Stimulated activated naive CD8-positive, alpha-beta T cell treated with anti-CD3 and anti-CD28 coated beads, Interleukin-15, Interleukin-2, amounts not matched to agents 100 U/mL and 50 U/mL, for 24 hours (primary cell): ENCODE data around the gene OSER1.
"Not testable (repeated sequence)": the region's sequence is repeated elsewhere in the genome, so short reads cannot be mapped to it uniquely, and the experiment has no call there.

Source experiments
- ATAC-seq: fragments of 150-1000 bp; cut with Tn5 transposase; one replicate; pipeline ENCODE4 v1.10.0; 2021
- DNase-seq: peaks from one replicate; pipeline ENCODE4 v3.0.0; 2021

Gene OSER1

DNA sequence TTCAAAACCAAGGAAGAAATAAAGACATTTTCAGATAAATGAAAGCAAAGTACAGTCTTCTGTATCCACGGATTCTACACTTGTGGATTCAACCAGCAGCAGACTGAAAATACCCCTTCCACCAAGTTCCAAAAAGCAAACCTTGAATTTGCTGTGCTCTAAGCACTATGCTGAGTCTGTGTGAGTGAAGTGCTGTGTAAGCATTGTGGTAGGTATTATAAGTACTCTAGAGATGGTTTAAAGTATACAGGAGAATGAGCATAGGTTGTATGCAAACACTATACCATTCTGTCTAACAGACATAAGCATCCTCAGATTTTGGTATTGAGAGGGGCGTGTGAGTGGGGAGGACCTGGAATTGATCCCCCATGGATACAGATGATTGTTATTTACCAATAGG lies 9.6 kb downstream of the OSER1 start:
- ATAC-seq, result no peak
- DNase-seq, result no peak

DNA sequence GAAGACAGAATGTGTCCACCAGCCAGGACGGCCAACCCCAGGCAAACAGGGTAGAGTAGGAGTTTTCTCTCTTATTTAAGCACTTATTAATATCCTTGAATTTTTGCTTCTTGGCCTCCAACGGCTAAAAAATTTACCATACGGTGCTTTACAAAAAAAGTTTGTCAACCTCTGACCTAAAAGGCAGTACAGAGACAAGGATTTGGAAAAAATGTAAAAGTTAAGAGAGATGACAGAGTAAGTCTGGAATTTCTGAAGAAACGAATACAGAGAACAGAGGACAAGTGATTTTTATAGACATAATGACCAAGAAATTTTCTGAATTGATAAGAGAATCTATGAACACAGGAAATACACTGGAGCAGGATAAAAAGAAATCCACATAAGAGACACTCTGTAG lies 10.2 kb downstream of the OSER1 start:
- DNase-seq (no peak), ATAC-seq (no peak)

DNA sequence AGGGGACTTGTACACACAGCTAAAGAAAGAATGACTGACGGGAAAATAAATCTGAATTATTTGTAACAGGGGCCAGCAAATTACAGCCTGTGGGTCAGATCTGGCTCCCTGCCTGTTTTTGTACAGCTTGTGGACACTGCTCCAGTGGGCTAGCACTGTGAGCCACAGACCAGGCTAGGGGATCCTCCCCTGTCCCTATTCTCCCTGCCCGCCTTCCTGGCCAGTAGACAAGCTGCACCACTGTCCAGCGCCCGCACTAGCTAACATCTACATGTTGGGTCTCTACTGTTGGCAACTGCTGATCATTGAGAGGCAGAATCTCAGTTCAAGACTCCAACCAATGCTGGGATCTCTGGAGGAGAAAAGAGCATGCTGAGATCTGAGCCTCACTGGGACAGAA lies 10.7 kb downstream of the OSER1 start:
- ATAC-seq, result no peak
- DNase-seq, result no peak

GRCh38 chr20:44198872-44199271 lies 11.7 kb downstream of the OSER1 start:
- ATAC-seq (peak; percentile 93), DNase-seq (no peak)

- DNase-seq (no peak), ATAC-seq (no peak)
Measured at GRCh38 chr20:44196271-44196670, 14.3 kb downstream of the OSER1 start.

DNA sequence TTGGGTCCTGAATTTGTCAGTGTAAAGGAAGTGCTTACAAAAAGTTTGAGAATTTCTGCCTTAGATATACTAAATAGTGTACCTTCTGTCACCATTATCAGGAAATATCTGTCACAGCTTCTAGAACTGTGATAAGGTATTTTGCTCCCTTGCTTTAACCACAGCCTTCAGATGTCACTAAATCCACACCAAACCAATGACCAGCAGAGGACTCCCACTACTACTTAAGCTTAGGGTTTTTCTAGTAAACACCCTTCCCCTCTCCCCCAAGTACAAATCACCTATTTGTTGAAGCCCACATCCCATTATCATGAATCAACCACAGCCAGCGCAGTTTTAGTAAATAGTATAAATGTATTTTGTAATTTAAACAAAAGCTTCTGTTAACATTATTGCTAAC lies 15.0 kb downstream of the OSER1 start:
- no peak for ATAC-seq
- DNase-seq, result no peak

DNA sequence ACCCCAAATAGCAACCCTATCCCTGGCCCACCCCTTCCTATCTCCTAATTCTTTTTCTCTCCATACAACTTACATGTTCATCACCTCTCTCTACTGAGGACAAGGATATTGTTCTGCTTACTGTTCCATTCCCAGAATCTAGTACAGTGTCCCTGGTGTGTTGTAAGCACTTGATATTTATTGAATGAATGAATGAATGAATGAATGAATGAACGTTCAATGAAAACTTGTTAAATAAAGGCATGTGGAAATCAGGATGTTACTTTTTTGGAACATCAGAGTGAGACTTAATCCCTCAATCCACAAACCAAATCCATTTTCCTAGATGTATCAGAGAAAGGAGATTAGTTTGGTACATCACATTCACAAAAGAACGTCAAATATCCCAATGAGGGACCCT lies 16.8 kb downstream of the OSER1 start:
- no peak for DNase-seq
- no peak for ATAC-seq

- not testable (repeated sequence) for ATAC-seq, DNase-seq
Measured at GRCh38 chr20:44191640-44192039, 18.9 kb downstream of the OSER1 start.

GRCh38 chr20:44190197-44190852 lies 20.2 kb downstream of the OSER1 start:
- ATAC-seq, result peak; percentile 53

GRCh38 chr20:44188752-44189151 lies 21.8 kb downstream of the OSER1 start:
- DNase-seq (no peak), ATAC-seq (no peak)

More at GRCh38 chr20:44190197-44190852, 20.2 kb downstream of the OSER1 start:
- peak; percentile 48 for DNase-seq

DNA sequence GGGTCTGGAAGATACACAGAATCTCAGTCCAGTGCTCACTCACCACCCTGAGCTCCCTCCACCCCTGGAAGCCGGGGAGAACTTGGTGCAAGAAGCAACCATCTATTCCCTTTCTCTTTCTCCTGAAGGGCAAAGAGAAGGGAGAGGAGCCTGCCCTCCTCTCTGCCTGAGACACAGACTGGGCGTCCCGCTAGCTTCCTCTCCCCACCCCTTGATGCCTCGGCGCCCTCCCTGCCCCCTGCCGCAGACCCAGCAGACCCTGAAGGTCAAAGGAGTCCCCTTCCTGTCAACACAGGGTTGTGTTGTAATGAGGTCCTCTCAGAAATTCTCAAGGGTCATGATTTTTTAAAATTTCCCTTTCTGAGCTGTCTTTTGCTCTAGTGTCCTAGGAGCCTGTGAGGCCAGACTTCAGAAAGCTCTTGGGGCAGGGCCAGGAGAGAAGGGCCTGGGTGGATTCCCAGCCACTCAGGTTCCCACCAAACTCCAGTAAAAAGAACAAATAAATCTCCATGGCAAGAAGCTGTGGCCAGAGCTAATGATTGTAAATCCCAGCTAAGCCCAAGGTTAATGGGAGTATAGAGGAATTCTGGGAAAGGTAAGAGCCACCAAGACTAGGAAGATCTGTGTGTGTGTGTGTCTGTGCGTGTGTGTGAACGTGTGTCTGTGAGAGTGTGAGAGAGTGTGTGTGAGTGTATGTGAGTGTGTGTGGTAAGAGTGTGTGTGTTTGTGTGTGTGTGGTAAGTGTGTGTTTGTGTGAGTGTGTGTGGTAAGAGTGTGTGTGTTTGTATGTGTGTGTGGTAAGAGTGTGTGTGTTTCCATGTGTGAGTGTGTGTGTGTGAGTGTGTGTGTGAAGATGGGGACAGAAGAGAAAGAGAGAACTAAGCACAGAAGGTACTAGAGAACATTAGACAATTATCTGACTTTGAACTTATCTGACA lies 22.5 kb downstream of the OSER1 start:
- no peak for ATAC-seq
- DNase-seq, result no peak

- ATAC-seq, result no peak
- no peak for DNase-seq
Measured at GRCh38 chr20:44187054-44187771, 23.4 kb downstream of the OSER1 start, which contains the start of gene JPH2. JPH2 (minus strand) TSS chr20:44187188; CDS start chr20:44186705, 483 bp downstream.

- DNase-seq, result no peak
- peak; percentile 16 for ATAC-seq
Measured at GRCh38 chr20:44186674-44187053, 23.9 kb downstream of the OSER1 start.

- no peak for DNase-seq
- no peak for ATAC-seq
Measured at GRCh38 chr20:44186201-44186600, 24.4 kb downstream of the OSER1 start.

- ATAC-seq (no peak), DNase-seq (no peak)
Measured at GRCh38 chr20:44185574-44185973, 25.0 kb downstream of the OSER1 start.

DNA sequence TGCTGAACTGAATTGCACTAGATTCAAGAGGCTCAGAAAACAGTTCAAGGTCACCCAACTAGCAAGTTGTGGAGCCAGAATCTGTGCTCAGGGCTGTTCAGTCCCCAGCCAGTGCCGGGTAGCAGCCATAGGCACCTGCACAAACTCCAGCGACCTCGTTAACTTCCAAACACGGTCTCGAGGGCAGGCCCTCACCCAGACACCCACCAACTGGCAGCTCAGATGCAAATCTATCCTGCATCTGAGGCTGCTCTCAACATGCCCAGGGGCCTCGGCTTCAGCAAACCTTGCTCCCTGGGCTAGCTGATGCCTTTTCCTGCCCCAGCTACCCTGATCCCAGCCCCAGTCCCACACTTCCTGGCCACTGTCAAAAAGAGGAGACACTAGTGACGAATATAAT lies 27.3 kb downstream of the OSER1 start:
- no peak for ATAC-seq
- DNase-seq, result no peak

DNA sequence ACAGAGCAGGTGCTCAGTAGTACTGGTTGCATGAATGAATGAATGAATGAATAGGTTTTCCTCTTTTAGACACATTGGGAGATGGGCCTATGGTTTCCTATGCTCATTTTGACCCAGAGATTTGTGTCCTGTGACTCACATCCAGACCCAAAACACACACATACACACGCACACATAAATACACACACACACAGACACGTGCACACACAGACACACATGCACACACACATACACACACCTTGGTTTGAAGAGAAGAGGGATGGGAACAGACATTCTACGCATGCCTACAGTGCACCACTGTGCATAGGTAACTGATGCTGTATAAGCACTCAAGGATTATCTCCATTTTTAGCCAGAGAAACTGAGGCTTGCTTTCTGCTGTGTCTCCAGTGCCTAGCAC lies 27.7 kb downstream of the OSER1 start:
- DNase-seq (no peak), ATAC-seq (no peak)

GRCh38 chr20:44182135-44182765 lies 28.3 kb downstream of the OSER1 start:
- DNase-seq (no peak), ATAC-seq (no peak)

DNA sequence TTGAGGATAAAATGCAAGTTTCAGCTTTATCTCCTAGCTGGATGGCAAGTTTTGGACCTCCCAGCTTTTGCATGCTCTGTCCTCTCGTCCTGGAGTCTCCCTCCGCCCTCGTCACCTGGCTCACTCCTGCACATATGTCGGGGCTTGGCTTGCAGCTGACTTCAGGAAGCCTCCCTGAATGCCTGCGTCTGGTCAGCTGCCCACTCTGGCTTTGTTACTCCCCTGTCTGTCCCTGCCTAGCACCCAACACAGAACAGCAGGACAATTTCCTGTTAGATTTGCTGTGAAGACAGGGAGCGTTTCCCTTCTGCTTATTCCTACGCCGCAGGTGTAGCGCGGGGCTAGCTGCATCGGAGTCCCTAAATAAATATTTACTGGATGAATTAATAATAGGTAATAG lies 29.0 kb downstream of the OSER1 start:
- no peak for DNase-seq
- no peak for ATAC-seq

- no peak for ATAC-seq
- DNase-seq, result no peak
Measured at GRCh38 chr20:44180814-44181213, 29.8 kb downstream of the OSER1 start.

- DNase-seq (no peak), ATAC-seq (no peak)
Measured at GRCh38 chr20:44176833-44177534, 33.6 kb downstream of the OSER1 start.
